HUES6 (cell line): ENCODE measurements around the gene CELSR1.
A peak's percentile ranks its signal among the peaks of the same experiment; 100 is the strongest.

Source experiments
- H3K27ac ChIP-seq: 2 replicates; pipeline ENCODE4 v1.7.0; 2013; ENCODE audit warnings: low read depth, mild to moderate bottlenecking, low read length, inconsistent platforms
- H3K27me3 ChIP-seq: 2 replicates; pipeline ENCODE4 v1.6.1; 2013; ENCODE audit warnings: low read length; ENCODE audit not compliant: control insufficient read depth, insufficient read depth
- H3K36me3 ChIP-seq: 2 replicates; pipeline ENCODE4 v1.6.1; 2013; ENCODE audit warnings: low read length; ENCODE audit not compliant: control insufficient read depth, insufficient read depth
- H3K4me1 ChIP-seq: 2 replicates; pipeline ENCODE4 v1.6.1; 2013; ENCODE audit warnings: low read length; ENCODE audit not compliant: control insufficient read depth, insufficient read depth
- H3K4me3 ChIP-seq: 2 replicates; pipeline ENCODE4 v1.5.1; 2013; ENCODE audit warnings: low read depth, low read length
- H3K9ac ChIP-seq: one replicate; pipeline ENCODE4 v1.6.1; 2013; ENCODE audit warnings: mild to moderate bottlenecking, low read length
- H3K9me3 ChIP-seq: 2 replicates; pipeline ENCODE4 v1.6.1; 2013; ENCODE audit warnings: low read depth, low read length; ENCODE audit not compliant: control insufficient read depth, insufficient read depth

CELSR1 gene

GRCh38 chr22:46561435-46561905 is 24.1 kb upstream of the CELSR1 start:
- Histone ChIP-seq H3K27ac (no peak overlapping the region), H3K9ac (no peak overlapping the region), H3K4me3 (peak overlapping the region; percentile 27; the same call in 1 of the 2 replicates), H3K36me3 (no peaks in the 10 kb centered on the region), H3K9me3 (peaks cover 5% of the 10 kb centered on the region; the same call in 1 of the 2 replicates), H3K27me3 (no peaks in the 10 kb centered on the region; the same call in 1 of the 2 replicates), H3K4me1 (peaks cover 12% of the 10 kb centered on the region)

DNA sequence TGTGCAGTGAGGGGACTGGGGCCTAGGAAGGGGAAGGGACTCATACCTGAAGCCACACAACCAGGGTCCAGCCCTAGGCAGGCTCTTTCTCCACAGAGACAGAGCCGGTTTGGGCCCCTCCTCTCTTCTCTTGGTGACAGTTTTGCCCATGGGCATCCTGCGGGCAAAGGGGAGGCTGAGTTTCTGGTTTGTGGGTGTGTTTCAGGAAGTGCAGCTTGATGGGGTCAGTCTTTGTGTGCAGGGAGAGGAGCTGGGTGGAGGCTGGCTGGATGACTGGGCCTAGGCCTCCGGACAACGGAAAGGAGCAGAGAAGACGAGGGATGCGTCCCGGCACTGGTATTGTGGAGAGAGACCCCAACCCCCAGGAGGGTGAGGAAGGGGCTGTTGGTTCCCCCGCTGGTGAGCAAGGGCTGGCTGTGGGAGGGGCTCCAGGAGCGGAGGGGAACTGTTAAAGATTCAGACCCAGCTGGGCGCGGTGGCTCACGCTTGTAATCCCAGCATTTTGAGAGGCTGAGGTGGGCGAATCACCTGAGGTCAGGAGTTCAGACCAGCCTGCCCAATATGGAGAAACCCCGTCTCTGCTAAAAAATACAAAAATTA is 23.4 kb upstream of the CELSR1 start:
- Histone ChIP-seq H3K27me3 (no peaks in the 10 kb centered on the region; the same call in 1 of the 2 replicates), H3K27ac (no peak overlapping the region), H3K4me3 (0 out of 2 replicates have a peak overlapping the region, but pooled peaks have one; percentile 27), H3K4me1 (peaks cover 12% of the 10 kb centered on the region), H3K9ac (no peak overlapping the region), H3K36me3 (no peaks in the 10 kb centered on the region), H3K9me3 (peaks cover 5% of the 10 kb centered on the region; the same call in 1 of the 2 replicates)

GRCh38 chr22:46557736-46558480 is 20.5 kb upstream of the CELSR1 start:
- Histone ChIP-seq H3K36me3 (no peaks in the 10 kb centered on the region), H3K4me1 (no peaks in the 10 kb centered on the region), H3K4me3 (no peak overlapping the region), H3K27ac (no peak overlapping the region), H3K9me3 (peaks cover 11% of the 10 kb centered on the region), H3K27me3 (no peaks in the 10 kb centered on the region; the same call in 1 of the 2 replicates), H3K9ac (no peak overlapping the region)

DNA sequence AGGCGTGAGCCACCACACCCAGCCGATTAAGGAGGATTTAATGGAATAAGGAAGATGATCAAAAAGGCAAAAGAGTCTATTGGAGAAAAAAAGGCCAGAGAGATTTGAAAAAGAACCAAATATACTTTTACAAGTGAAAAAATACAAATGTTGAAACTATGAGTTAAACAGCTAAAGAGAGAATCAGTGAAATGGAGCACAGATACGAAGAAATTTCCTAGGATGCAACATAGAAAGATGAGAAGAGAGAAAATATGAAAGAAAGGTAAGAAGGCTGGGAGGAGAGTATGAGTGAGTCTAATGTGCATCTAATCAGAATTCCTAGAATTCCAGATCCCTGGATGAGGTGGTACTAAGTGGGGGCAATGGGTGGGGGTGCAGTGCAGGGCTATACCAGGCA is 19.4 kb upstream of the CELSR1 start:
- Histone ChIP-seq H3K27ac (no peak overlapping the region), H3K9ac (no peak overlapping the region), H3K4me1 (no peaks in the 10 kb centered on the region)

GRCh38 chr22:46553189-46553588 is 15.8 kb upstream of the CELSR1 start:
- Histone ChIP-seq H3K9ac (no peak overlapping the region), H3K4me1 (no peaks in the 10 kb centered on the region), H3K4me3 (no peak overlapping the region), H3K36me3 (no peaks in the 10 kb centered on the region), H3K9me3 (peaks cover 18% of the 10 kb centered on the region), H3K27ac (no peak overlapping the region), H3K27me3 (no peaks in the 10 kb centered on the region; the same call in 1 of the 2 replicates)

More for the DNA sequence above, 19.4 kb upstream of the CELSR1 start:
- no peaks in the 10 kb centered on the region for H3K36me3 ChIP-seq
- no peaks in the 10 kb centered on the region; the same call in 1 of the 2 replicates for H3K27me3 ChIP-seq
- peaks cover 18% of the 10 kb centered on the region for H3K9me3 ChIP-seq
- H3K4me3 ChIP-seq = no peak overlapping the region

DNA sequence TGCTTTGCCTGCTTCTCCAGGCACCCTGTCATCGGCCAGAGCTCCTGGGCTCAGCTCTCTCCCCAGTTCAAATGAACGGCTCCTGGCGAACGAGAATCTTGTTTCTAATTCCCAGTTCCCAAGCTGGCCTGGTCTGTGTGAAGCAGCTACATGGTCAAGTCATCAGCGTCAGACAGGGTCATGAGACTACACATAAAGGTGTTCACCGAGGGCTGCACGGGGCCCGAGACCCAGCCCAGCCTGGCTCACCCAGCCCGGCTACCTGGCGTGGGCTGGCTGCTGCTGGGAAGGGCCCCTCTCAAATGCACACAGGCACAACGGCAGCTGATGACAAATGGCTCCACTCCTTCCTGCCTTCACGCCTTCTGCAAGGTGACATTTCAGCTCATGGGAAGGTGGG is 14.6 kb upstream of the CELSR1 start:
- H3K4me3 ChIP-seq = no peak overlapping the region
- H3K9ac ChIP-seq = no peak overlapping the region
- no peaks in the 10 kb centered on the region; the same call in 1 of the 2 replicates for H3K27me3 ChIP-seq
- H3K36me3 ChIP-seq = no peaks in the 10 kb centered on the region
- peaks cover 16% of the 10 kb centered on the region for H3K9me3 ChIP-seq
- H3K4me1 ChIP-seq = peaks cover 2% of the 10 kb centered on the region; the same call in 1 of the 2 replicates
- no peak overlapping the region for H3K27ac ChIP-seq

DNA sequence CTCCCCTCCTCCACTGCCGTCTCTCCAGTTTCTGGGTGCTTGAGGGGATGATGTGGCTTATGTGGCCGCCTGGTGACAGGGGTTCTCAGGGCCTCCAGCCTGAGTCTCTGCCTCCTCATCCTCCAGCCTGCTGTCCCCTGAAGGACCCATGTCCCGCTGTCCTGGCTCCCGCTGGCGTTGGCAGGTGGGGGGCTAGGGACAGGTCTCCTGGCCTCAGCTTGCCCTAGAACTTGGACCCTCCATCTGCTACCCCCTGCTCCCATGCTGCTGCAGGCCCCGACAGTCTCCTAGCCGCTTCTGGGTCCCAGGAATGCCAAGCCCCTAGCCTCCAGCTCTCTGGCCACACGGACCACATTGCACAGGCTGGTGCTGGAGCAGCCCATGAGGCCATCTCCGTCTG is 13.9 kb upstream of the CELSR1 start:
- peaks cover 7% of the 10 kb centered on the region; the same call in 1 of the 2 replicates for H3K4me1 ChIP-seq
- no peaks in the 10 kb centered on the region for H3K36me3 ChIP-seq
- no peak overlapping the region for H3K9ac ChIP-seq
- H3K9me3 ChIP-seq = peaks cover 14% of the 10 kb centered on the region
- H3K27me3 ChIP-seq = no peaks in the 10 kb centered on the region; the same call in 1 of the 2 replicates
- no peak overlapping the region for H3K27ac ChIP-seq
- no peak overlapping the region for H3K4me3 ChIP-seq

DNA sequence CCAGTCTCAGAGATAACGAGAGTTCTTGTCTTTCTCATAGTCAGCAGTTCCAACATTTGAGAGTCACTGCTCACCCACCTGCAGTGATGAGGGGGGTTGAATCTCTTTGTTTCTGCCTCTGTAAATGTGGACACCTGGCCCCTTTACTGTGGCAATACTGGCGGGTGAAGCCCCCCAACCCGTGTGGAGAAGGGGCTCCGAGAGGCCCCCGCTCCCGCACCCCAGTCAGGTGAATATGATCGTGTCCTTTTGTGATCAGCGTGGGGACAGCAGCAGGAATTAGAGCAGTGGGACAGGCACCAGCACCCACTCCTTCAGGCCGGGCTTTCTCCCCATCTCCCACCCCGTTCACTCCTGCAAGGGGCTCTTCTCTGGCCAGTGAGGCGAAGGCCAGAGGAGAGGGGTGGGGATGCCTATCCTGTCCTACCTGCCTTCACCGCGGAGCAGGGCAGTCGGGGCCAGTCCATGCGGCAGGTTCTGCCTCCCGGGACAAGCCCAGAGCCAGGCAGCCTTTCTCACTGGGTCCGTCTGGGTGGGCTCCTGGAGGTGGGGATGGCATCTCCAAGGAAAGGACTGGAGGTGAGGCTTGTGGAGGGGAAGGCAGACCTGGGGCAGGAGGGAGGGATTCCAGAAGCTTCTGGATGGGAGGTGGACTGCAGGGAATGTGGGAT is 12.7 kb upstream of the CELSR1 start:
- H3K27ac ChIP-seq = no peak overlapping the region
- H3K4me1 ChIP-seq = peaks cover 7% of the 10 kb centered on the region; the same call in 1 of the 2 replicates
- peaks cover 14% of the 10 kb centered on the region for H3K9me3 ChIP-seq
- H3K27me3 ChIP-seq = no peaks in the 10 kb centered on the region; the same call in 1 of the 2 replicates
- H3K4me3 ChIP-seq = no peak overlapping the region
- H3K36me3 ChIP-seq = no peaks in the 10 kb centered on the region
- H3K9ac ChIP-seq = no peak overlapping the region

- no peak overlapping the region for H3K27ac ChIP-seq
- no peak overlapping the region for H3K4me3 ChIP-seq
- no peaks in the 10 kb centered on the region; the same call in 1 of the 2 replicates for H3K27me3 ChIP-seq
These were observed 12.1 kb upstream of the CELSR1 start for GRCh38 chr22:46549563-46549840.

DNA sequence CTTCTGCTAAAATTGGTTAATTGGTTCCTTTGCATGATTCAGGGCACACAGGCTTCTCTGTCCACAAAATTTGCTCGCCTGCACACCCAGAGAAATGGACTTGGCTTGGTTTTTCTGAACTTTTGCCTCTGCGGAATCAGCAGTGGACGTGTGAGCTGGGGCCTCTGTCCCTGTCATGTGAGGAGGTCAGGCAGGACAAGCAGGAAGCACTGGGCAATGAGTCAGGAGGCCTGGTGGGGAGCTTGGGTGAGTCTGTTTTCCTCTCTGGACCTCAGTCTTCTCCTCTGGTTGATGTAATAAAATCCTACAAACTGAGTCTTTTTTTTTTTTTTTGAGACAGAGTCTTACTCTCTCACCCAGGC is 10.4 kb upstream of the CELSR1 start:
- H3K9me3 ChIP-seq = peaks cover 7% of the 10 kb centered on the region
- no peak overlapping the region for H3K9ac ChIP-seq
- H3K27me3 ChIP-seq = no peaks in the 10 kb centered on the region
- H3K36me3 ChIP-seq = no peaks in the 10 kb centered on the region
- no peak overlapping the region for H3K27ac ChIP-seq
- H3K4me3 ChIP-seq = no peak overlapping the region
- peaks cover 7% of the 10 kb centered on the region; the same call in 1 of the 2 replicates for H3K4me1 ChIP-seq

More at GRCh38 chr22:46549563-46549840, 12.1 kb upstream of the CELSR1 start:
- Histone ChIP-seq H3K9me3 (peaks cover 14% of the 10 kb centered on the region), H3K36me3 (no peaks in the 10 kb centered on the region), H3K9ac (no peak overlapping the region), H3K4me1 (peaks cover 7% of the 10 kb centered on the region; the same call in 1 of the 2 replicates)
